HG03469 (cell line): ENCODE results near the gene IL26.
"Not testable (repeated sequence)": the region's sequence is repeated elsewhere in the genome, so short reads cannot be mapped to it uniquely, and the experiment has no call there.

ENCODE experiments used
- ATAC-seq: cut with Tn5 transposase; IDR thresholded peaks from one replicate; pipeline ENCODE4 v1.9.1; 2021; ENCODE audit warnings: mild to moderate bottlenecking, moderate library complexity, moderate number of reproducible peaks; ENCODE audit not compliant: unreplicated experiment

The IL26 gene

GRCh38 chr12:68240975-68241374, 15.4 kb upstream of the IL26 start:
- peak; percentile 98 for ATAC-seq

DNA sequence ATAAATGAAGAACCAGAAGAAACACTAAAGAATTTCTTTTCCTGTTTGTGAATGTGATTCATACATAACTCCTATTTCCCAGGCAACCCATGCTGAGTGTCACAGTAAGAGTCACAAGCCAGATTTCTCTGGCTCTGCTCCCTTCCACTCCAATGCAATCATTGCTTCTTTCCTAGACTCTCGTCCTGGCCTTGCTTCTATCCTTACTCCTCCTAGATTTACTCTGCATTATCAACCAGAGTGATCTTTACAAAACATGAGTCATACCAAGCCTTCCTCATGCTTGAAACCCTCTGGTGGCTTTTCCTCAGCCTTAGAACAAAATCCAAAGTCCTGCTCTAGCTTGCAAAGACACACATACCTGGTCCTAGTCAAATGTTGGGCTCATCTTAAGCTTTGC, 14.5 kb upstream of the IL26 start:
- ATAC-seq: no peak

- ATAC-seq: no peak
These were observed 13.8 kb upstream of the IL26 start for GRCh38 chr12:68239309-68239982.

DNA sequence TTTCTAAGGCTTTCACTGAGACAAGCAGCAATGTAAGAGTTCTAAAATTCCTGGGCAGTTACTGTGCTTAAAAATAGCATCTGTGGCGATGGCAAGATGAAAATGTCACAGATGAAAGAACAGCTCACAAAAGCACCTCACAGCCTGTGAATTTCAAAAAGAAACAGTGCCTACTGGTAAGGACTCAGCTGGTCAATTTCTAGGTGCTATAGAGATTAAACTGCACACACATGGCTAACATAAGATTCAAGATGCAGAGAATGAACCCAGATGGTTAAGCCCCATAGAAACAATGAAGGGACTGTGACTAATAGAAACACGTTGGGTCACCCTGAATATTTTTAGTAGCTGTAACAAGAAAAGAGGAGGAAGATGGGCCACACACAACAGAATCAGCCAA, 12.0 kb upstream of the IL26 start:
- no peak for ATAC-seq

DNA sequence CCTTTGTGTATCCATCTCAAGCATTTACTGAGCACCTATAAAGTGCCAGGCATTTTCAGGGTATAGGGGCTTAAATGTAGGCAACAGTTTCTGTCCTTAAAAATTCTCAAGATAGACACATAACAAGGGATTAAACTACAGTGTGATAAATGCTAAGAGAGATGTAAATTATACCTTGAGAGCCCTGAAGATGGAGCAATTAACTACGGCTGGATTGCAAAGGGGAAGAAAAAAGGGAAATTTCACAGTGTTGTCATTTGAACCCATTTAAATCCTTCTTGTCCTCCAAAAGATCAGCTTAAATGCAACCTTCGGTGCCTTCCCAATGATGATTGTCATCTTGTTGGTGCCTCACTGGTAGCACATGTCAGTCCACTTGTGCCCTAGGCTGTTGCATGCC, 11.5 kb upstream of the IL26 start:
- ATAC-seq: no peak

- ATAC-seq: no peak
These were observed 10.9 kb upstream of the IL26 start for GRCh38 chr12:68236421-68237059.

GRCh38 chr12:68235576-68235975, 10.0 kb upstream of the IL26 start:
- no peak for ATAC-seq

GRCh38 chr12:68234140-68234539, 8.5 kb upstream of the IL26 start:
- no peak for ATAC-seq

GRCh38 chr12:68233498-68233897, 7.9 kb upstream of the IL26 start:
- ATAC-seq: no peak

GRCh38 chr12:68231691-68232090, 6.1 kb upstream of the IL26 start:
- no peak for ATAC-seq

DNA sequence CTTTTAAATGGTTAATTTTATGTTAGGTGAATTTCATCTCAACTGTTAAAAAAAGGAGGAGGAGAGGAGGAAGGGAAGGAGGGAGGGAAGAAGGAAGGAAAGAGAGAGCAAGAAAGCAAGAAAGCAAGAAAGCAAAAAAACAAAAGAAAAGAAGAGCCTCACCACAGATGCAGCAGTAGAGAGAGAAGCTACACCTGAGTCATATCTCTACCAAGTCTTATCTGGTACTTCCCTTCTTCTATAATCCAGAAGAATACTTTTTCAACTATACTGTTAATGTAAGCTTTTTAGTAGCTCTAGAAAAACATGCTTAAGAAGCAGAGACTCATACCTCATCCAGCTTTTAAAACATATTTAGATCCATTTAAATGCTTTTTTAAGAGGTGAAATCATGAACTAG, 5.6 kb upstream of the IL26 start:
- ATAC-seq: no peak

DNA sequence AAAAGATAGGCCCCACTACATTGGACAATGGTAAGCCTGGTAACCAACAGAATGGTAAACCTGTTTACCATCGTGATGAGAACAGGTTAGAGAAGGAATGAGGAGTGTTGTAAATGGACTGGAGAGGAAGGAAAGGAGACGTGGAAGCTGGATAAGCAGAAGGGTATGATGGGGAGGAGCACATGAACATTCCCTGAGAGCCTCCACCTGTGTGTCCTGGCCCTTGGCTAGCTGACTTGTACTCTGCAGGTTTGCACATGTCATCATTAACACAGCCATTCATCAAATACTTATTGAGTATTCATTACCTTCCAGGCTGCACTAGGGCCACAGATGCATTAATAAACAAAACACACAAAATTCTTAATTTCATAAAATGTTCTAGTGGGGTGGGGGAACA, 4.3 kb upstream of the IL26 start:
- ATAC-seq: no peak

DNA sequence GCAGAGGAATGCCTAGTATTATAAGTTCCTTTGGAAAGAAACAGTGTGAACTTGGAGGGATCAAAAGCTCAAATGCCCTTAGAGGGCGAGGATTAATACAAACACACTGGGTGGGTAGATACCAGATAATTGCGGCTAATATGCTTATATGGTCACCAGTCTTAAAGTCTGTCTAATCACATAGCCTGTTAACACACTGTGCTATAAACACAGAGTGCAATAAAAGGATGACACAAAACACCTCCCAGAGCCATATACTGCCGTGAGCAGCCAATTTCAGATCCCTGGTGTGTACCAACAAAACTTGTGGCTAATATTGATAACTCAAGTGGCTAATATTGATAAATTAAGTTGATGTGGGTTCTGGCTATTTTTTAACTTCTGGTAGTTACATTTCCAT, 1.7 kb upstream of the IL26 start:
- ATAC-seq: no peak

GRCh38 chr12:68224613-68225285, 861 bp downstream of the IL26 start:
- no peak for ATAC-seq

DNA sequence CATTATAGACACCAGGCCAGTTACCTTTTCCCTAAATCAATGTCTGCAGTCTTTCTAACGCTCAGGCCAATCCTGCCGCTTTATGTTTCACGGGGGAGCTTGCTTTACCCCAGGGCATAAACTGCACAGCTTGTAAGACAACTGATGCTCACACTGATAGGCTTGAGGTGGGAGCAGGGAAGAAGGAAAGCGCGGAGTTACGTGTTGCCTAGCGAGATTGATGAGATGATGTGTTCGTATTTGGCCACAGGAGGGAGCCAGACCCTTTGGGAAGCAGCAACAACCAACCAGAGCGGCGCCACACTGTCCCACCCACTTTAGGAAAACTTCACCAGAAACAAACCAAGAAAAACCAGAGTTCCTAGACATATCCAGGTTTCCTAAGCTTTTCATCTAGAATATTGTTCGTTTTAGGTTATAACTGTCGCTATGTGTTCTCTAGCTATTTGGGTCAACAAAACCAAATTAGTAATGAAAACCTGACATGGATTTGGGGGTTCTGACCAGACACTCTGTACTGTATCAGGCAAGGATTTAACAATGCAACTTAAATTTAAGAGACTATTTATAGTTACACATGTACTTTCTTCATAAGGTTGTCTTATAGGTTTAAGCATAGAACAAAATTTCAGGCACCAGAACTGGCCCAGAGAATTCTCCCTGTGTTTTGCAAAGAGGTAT, 2.4 kb downstream of the IL26 start:
- peak; percentile 83 for ATAC-seq

DNA sequence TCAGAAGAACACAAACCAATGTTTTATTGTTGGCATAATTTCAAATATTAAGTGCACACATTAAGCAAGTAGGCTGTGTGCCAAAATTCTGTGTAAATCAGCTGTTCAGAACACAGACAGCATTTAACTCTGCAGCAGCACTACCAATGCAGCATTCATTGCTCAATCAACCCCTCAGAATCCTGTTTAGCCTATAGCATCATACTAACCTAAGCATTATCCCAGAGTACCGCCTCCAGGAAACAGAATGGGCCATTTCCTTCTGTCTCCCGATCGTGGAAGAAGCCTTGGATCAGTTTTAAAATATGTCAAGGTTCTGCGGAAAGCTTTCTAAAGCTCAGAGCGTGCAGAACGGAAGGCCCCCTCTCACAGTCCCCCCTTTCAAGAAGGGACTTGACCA, 3.3 kb downstream of the IL26 start:
- no peak for ATAC-seq

GRCh38 chr12:68221497-68221896, 4.1 kb downstream of the IL26 start:
- no peak for ATAC-seq

GRCh38 chr12:68210875-68211274, 14.7 kb downstream of the IL26 start:
- no peak for ATAC-seq

DNA sequence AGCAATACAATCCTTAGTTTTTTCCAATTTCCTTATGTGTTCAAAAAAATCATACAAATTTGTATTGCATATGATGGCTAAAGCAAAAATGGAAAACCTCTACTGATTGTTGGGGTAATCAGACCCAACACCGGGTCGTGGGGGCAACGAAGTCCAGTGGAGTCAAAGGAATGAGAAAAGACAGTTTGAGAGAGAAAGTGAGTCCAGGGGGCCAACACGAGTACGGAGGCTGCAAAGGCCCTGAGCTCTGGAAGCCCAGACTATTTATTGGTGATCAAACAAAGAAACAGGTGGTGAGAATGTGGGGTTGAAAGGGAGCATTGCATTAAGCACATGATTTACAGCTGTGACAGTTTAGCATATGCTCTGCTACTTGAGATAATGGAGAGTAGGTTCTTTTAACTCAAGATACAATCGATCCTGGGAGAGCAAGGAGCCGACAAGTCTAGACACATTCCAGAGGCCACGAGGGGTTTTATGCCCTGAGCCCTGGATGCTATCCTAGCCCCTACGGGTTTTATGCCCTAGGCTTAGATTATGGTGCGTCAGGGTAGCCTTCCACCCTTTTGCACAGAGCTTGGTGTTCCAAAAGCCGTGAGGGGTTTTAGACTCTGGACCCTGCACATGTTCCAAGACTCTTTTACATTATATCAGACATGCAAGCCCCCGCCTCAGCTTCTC, 16.4 kb downstream of the IL26 start:
- not testable (repeated sequence) for ATAC-seq

DNA sequence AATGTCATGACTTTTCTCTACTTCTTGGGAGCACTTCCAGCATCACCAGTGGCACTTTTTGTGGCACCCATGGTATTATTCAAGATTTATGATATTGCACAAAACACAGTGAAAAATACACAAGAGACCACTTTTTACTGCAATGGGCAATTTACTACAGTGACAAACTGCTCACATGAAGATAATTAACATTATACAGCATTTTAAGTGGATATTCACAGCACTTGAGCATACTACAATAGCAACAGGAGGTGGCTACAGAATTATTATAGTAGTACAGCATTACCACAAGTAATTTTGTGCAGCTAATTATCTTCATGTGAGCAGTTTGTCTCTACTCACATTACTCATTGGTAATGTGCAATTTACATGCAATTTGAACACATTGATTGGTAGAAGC, 18.3 kb downstream of the IL26 start:
- no peak for ATAC-seq

GRCh38 chr12:68206446-68206845, 19.2 kb downstream of the IL26 start:
- no peak for ATAC-seq
